Thyroid gland (tissue), 4 donors: ENCODE measurements around the gene MLLT6. TPM values are rescaled to one million over a fixed set of nuclear protein-coding genes. Genes with fewer than 3 reads are reported as not detected.

Experiments
- DNase-seq, 2 donors: peaks; one replicate each; pipeline ENCODE4 v3.0.0-alpha.2; 2019
- H3K27ac ChIP-seq, 3 donors: fragments of 200-600 bp; sonication (generic); 1 replicate in 2 of 3; 2 replicates in 1 of 3; pipeline ENCODE4 v1.5.1; 2016 to 2019; ENCODE audit warnings: mild to moderate bottlenecking in 1 of 3, moderate library complexity in 1 of 3
- H3K27me3 ChIP-seq: fragments of 200-600 bp; sonication (generic); one replicate; pipeline ENCODE4 v1.5.1; 2019
- H3K36me3 ChIP-seq, 2 donors: fragments of 200-600 bp; sonication (generic); one replicate each; pipeline ENCODE4 v1.5.1; 2016 to 2019
- H3K4me1 ChIP-seq, 2 donors: fragments of 200-600 bp; sonication (generic); one replicate each; pipeline ENCODE4 v1.5.1; 2017 to 2019
- H3K4me3 ChIP-seq, 3 donors: fragments of 200-600 bp; sonication (generic); replicated peaks in 1 of 3; 1 replicate in 2 of 3; 2 replicates in 1 of 3; pipeline ENCODE4 v1.5.1; 2016; ENCODE audit warnings: mild to moderate bottlenecking in 1 of 3
- H3K9me3 ChIP-seq: fragments of 200-600 bp; sonication (generic); one replicate; pipeline ENCODE4 v1.5.1; 2017
- CTCF ChIP-seq, 6 experiments: fragments of 200-600 bp in 3 of 6; fragments of 450-650 bp in 3 of 6; sonication (generic) in 3 of 6; IDR thresholded peaks; one replicate each; pipeline ENCODE4 v1.5.1; 2016 to 2019; ENCODE audit warnings: antibody characterized with exemption in 6 of 6, mild to moderate bottlenecking in 2 of 6, inconsistent platforms in 1 of 6, moderate library complexity in 1 of 6
- POLR2A ChIP-seq, 2 donors: fragments of 450-650 bp; IDR thresholded peaks; one replicate each; pipeline ENCODE4 v1.6.1; 2017; ENCODE audit warnings: antibody characterized with exemption in 2 of 2, mild to moderate bottlenecking in 2 of 2, moderate library complexity in 1 of 2
- WGBS, 2 donors: methylation state at CpG; one replicate each; pipeline ENCODE4 v1.1.5; 2017; 5-methylcytosine and 5-hydroxymethylcytosine counted together
- intact Hi-C: fragments of 100-400 bp; cut with DNase I; formaldehyde crosslinking; loops from one replicate; pipeline ENCODE4 v1.15.1; 2023
- total RNA-seq, 4 donors: library from RNA; depleted of rRNA; stranded (reverse); fragments of >200 nt; gene quantifications; one replicate each; pipeline ENCODE4 v1.2.3, GENCODE V29; 2016

The MLLT6 gene
- total RNA-seq, 4 donors from 2014 or later: 111 to 192 (median 115) TPM

GRCh38 chr17:38690386-38690785, 14.7 kb upstream of the MLLT6 start:
- 86 to 94% methylated on average over 4 of the region's 4 CpGs for WGBS, 2 donors
- no peak overlapping the region for H3K4me3 ChIP-seq
- intact Hi-C loops: no loop called here
- H3K36me3 ChIP-seq: no peaks in the 10 kb centered on the region
- no peaks in the 10 kb centered on the region for H3K27me3 ChIP-seq
- H3K4me1 ChIP-seq: peaks cover 0 to 13% of the 10 kb centered on the region in 2 donors
- H3K9me3 ChIP-seq: no peaks in the 10 kb centered on the region
- no peak for DNase-seq
- no peak for TF ChIP-seq POLR2A (IDR thresholded peaks at IDR 0.05)
- TF ChIP-seq CTCF (IDR thresholded peaks at IDR 0.05): no peak
- H3K27ac ChIP-seq: no peak overlapping the region

GRCh38 chr17:38691154-38691553, 13.9 kb upstream of the MLLT6 start:
- Histone ChIP-seq H3K27ac (no peak overlapping the region), H3K4me3 (no peak overlapping the region), H3K36me3 (no peaks in the 10 kb centered on the region), H3K4me1 (peaks cover 0 to 13% of the 10 kb centered on the region in 2 donors), H3K27me3 (no peaks in the 10 kb centered on the region), H3K9me3 (no peaks in the 10 kb centered on the region)
- intact Hi-C loops: no loop called here
- TF ChIP-seq POLR2A (IDR thresholded peaks at IDR 0.05): no peak
- TF ChIP-seq CTCF (IDR thresholded peaks at IDR 0.05): no peak
- DNase-seq: no peak
- 83 to 85% methylated on average over 4 of the region's 4 CpGs for WGBS, 2 donors

- intact Hi-C loops: no loop called here
- peak overlapping the region; percentile 21 to 44 (median 41) for H3K27ac ChIP-seq
These were observed 11.3 kb upstream of the MLLT6 start for GRCh38 chr17:38693700-38694329.

GRCh38 chr17:38697061-38697820, 7.8 kb upstream of the MLLT6 start:
- intact Hi-C loops: no loop called here
- DNase-seq: no peak
- Histone ChIP-seq H3K4me1 (peaks cover 5 to 30% of the 10 kb centered on the region in 2 donors), H3K36me3 (no peaks in the 10 kb centered on the region), H3K9me3 (no peaks in the 10 kb centered on the region), H3K27me3 (no peaks in the 10 kb centered on the region), H3K27ac (no peak overlapping the region), H3K4me3 (no peak overlapping the region)
- TF ChIP-seq CTCF (IDR thresholded peaks at IDR 0.05) (no peak), POLR2A (IDR thresholded peaks at IDR 0.05) (no peak)
- 76 to 85% methylated on average over 4 of the region's 4 CpGs for WGBS, 2 donors

More at GRCh38 chr17:38693700-38694329, 11.3 kb upstream of the MLLT6 start:
- H3K4me1 ChIP-seq: peaks cover 0 to 13% of the 10 kb centered on the region in 2 donors
- peak; percentile 66 to 70 for DNase-seq
- no peaks in the 10 kb centered on the region for H3K36me3 ChIP-seq
- H3K27me3 ChIP-seq: no peaks in the 10 kb centered on the region
- H3K4me3 ChIP-seq: no peak overlapping the region
- no peaks in the 10 kb centered on the region for H3K9me3 ChIP-seq
- TF ChIP-seq CTCF (IDR thresholded peaks at IDR 0.05) (no peak), POLR2A (IDR thresholded peaks at IDR 0.05) (no peak)
- WGBS, 2 donors: 49 to 52% methylated on average over 12 of the region's 12 CpGs

GRCh38 chr17:38698760-38699159, 6.3 kb upstream of the MLLT6 start:
- Histone ChIP-seq H3K4me3 (no peak overlapping the region), H3K36me3 (no peaks in the 10 kb centered on the region), H3K27me3 (no peaks in the 10 kb centered on the region), H3K9me3 (no peaks in the 10 kb centered on the region), H3K27ac (no peak overlapping the region), H3K4me1 (peaks cover 14 to 32% of the 10 kb centered on the region in 2 donors)
- no peak for DNase-seq
- TF ChIP-seq CTCF (IDR thresholded peaks at IDR 0.05) (no peak), POLR2A (IDR thresholded peaks at IDR 0.05) (no peak)
- WGBS, 2 donors: 86 to 91% methylated on average over 5 of the region's 5 CpGs
- intact Hi-C loops: no loop called here
